ENCODE data around the gene SRCAP.

Gene SRCAP

GRCh38 chr16:30757316-30757715, 58.3 kb downstream of the SRCAP start:
- no peak for DNase-seq (ENCODE audit: low read depth in 3 of 3)

GRCh38 chr16:30758988-30759491, 60.1 kb downstream of the SRCAP start:
- no peak for DNase-seq (ENCODE audit: low read depth in 3 of 3)

DNA sequence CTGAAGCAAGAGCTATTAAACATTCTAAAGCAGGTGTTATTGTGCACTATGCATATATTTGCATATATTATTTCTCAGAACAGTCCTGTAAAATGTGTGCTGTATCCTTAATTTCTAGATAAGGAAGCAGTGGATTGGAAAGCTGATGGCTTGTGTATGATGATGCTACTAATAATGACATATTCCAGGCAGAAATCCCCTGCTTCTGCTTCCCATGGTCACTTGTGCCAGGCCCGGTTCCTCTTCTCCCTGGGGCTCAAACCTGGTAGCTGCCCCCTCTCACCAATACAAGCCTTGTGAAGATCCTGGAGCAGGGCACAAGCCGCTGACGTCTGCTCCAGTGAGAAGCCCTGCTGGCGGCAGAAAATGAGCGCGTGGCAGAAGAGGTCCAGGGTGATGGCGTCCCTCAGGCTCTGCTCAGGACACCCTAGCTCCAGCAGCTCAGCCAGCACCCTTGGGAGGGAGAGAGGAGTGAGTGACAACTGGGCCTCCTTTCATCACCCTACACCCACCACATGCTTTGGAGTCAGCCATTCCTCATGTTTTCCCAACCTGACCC, 61.1 kb downstream of the SRCAP start:
- no peak for DNase-seq (ENCODE audit: low read depth in 3 of 3)

- DNase-seq (ENCODE audit: low read depth in 3 of 3) = no peak
Measured at GRCh38 chr16:30760577-30761426, 61.8 kb downstream of the SRCAP start.

GRCh38 chr16:30761427-30761927, 62.5 kb downstream of the SRCAP start:
- DNase-seq (ENCODE audit: low read depth in 3 of 3) = peak; percentile 14 to 37 (median 33)

GRCh38 chr16:30761928-30762902, 63.2 kb downstream of the SRCAP start, which contains the start of the genes CFAP119 and RNF40:
TSS of gene CFAP119 (minus strand) at chr16:30762062. CDS start at chr16:30761748, 314 bp downstream.
TSS of gene RNF40 (plus strand) at chr16:30762322. CDS start at chr16:30762546, 224 bp downstream.
- peak; percentile 83 to 90 (median 84) for DNase-seq (ENCODE audit: low read depth in 3 of 3)

GRCh38 chr16:30762991-30763725, 64.2 kb downstream of the SRCAP start:
- no peak for DNase-seq (ENCODE audit: low read depth in 3 of 3)

- DNase-seq (ENCODE audit: low read depth in 3 of 3) = no peak
Measured at GRCh38 chr16:30764086-30764485, 65.1 kb downstream of the SRCAP start.

- no peak for DNase-seq (ENCODE audit: low read depth in 3 of 3)
Measured at GRCh38 chr16:30764816-30765465, 66.0 kb downstream of the SRCAP start.

- DNase-seq (ENCODE audit: low read depth in 3 of 3) = no peak
Measured at GRCh38 chr16:30766206-30766932, 67.4 kb downstream of the SRCAP start.

DNA sequence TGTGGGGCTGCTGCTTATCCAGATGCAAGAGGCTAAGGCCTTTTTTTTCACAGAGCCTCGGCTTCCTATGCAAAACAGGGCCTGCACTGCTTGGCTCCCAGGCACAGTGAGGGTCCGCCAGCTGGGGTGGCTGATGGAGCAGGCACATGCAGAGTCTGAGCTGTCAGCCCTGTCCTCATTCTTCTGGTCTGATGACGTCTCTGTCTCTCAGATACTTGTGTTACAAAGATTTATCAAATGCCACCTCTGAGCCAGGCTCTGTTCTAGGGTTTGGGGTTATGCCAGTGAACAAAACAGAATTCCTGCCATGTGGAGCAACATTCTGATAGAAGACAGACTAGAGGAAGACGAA, 67.9 kb downstream of the SRCAP start:
- no peak for DNase-seq (ENCODE audit: low read depth in 3 of 3)

DNA sequence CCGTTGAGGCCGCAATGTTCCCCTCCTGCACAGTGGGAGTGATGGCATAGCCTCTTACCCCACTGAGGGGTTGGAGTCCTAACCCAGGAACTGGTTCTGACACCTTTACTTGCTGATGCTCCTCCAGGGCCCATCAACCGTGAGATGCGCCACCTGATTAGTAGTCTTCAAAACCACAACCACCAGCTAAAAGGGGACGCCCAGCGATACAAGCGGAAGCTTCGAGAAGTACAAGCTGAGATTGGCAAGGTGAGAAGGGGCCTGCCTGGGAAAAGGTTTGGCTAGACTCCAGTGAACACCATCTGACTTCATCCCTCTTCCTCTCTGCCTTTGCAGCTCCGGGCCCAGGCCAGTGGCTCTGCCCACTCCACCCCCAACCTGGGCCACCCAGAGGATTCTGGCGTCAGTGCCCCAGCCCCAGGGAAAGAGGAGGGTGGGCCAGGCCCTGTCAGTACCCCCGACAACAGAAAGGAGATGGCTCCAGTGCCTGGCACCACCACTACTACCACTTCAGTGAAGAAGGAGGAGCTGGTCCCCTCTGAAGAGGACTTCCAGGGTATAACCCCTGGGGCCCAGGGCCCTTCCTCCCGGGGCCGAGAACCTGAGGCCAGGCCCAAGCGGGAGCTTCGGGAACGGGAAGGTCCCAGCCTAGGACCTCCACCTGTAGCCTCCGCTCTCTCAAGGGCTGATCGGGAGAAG, 68.9 kb downstream of the SRCAP start:
- no peak for DNase-seq (ENCODE audit: low read depth in 3 of 3)

DNA sequence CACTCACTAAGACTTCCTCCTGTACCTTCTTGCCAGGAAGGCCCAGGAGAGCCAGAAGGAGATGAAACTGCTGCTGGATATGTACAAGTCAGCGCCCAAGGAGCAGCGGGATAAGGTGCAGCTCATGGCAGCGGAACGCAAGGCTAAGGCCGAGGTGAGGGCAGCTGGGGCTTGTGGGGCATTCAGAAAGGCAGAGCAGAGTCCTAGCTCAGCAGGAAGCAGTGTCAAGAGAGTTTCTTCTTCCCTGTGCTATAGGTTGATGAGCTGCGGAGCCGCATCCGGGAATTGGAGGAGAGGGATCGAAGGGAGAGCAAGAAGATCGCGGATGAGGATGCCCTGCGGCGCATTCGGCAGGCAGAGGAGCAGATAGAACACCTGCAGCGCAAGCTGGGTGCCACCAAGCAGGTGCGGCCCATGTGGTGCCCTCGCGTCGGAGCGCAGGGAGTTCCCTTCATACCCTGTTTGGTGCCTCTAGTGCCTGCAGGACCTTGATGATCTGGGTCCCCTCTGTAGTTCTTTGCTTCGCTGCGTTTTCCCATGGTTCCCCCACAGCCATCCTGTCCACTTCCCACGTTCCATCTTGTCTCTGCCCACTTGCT, 69.7 kb downstream of the SRCAP start:
- no peak for DNase-seq (ENCODE audit: low read depth in 3 of 3)

DNA sequence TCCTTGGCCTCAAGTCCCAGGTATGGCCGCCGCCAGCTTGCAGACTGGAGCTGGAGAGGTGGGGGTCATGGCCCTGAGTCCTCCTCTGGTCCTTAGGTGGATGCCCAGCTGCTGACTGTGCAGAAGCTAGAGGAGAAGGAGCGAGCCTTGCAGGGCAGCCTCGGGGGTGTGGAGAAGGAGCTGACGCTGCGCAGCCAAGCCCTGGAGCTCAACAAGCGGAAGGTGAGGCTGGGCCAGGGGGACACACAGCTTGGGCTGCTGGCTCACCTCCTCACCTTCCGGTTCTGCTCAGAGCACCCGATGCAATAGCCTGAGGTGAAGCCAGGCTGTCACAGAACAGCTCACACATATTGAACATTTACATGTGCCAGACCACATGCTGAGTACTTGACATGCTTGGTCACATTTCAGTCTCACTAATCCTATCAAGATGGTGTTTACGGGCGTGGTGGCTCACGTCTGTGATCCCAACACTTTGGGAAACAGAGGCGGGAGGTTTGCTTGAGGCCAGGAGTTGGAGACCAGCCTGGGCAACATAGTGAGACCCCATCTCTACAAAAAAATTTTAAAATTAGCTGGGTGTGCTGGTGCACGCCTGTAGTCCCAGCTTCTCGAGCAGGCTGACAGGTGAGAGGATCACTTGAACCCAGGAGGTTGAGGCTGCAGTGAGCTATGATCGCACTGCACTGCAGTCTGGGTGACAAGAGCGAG, 70.6 kb downstream of the SRCAP start:
- DNase-seq (ENCODE audit: low read depth in 3 of 3) = no peak

- no peak for DNase-seq (ENCODE audit: low read depth in 3 of 3)
Measured at GRCh38 chr16:30771726-30772125, 72.8 kb downstream of the SRCAP start.

GRCh38 chr16:30773826-30774225, 74.9 kb downstream of the SRCAP start:
- DNase-seq (ENCODE audit: low read depth in 3 of 3) = no peak

- DNase-seq (ENCODE audit: low read depth in 3 of 3) = no peak
Measured at GRCh38 chr16:30774367-30775130, 75.6 kb downstream of the SRCAP start.

DNA sequence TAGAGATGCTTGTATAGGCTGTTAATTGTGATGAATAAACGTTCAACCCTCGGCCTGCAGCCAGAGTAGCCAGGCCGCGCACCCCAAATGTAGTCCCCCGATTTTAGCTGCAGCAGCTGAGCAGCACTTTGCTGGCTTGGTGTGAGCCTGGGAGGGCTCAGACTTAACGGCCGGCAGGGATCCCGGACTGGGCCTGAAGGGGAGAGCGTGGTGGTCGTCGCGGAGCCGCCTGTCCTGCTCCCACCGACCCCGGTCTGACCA, 76.1 kb downstream of the SRCAP start:
- DNase-seq (ENCODE audit: low read depth in 3 of 3) = no peak
